Peyer's patch (tissue), 4 donors: ENCODE results near the gene TAF13. TPM values are rescaled to one million over a fixed set of nuclear protein-coding genes. Genes with fewer than 3 reads are reported as not detected.

ENCODE experiments used
- DNase-seq, 3 donors: peaks; one replicate each; pipeline ENCODE4 v3.0.0-alpha.2; 2017 to 2019
- H3K27ac ChIP-seq, 4 donors: fragments of 200-600 bp; sonication (generic); one replicate each; pipeline ENCODE4 v1.5.1; 2016 to 2019
- H3K27me3 ChIP-seq, 2 donors: fragments of 200-600 bp; sonication (generic); one replicate each; pipeline ENCODE4 v1.5.1; 2019
- H3K36me3 ChIP-seq, 3 donors: fragments of 200-600 bp; sonication (generic); one replicate each; pipeline ENCODE4 v1.5.1; 2016 to 2019
- H3K4me1 ChIP-seq, 4 donors: fragments of 200-600 bp; sonication (generic); one replicate each; pipeline ENCODE4 v1.5.1; 2016 to 2019
- H3K4me3 ChIP-seq, 4 donors: fragments of 200-600 bp; sonication (generic); 1 replicate in 3 of 4; 2 replicates in 1 of 4; pipeline ENCODE4 v1.5.1; 2016 to 2019; ENCODE audit warnings: mild to moderate bottlenecking in 1 of 4
- H3K9me3 ChIP-seq, 4 donors: fragments of 200-600 bp; sonication (generic); one replicate each; pipeline ENCODE4 v1.5.1; 2016 to 2019; ENCODE audit warnings: mild to moderate bottlenecking in 1 of 4
- POLR2A ChIP-seq, 2 donors: fragments of 450-650 bp; IDR thresholded peaks; one replicate each; pipeline ENCODE4 v1.5.1; 2017; ENCODE audit warnings: antibody characterized with exemption in 2 of 2, mild to moderate bottlenecking in 2 of 2, moderate library complexity in 2 of 2
- total RNA-seq, 4 donors: library from RNA; depleted of rRNA; stranded (reverse); fragments of >200 nt; gene quantifications; one replicate each; pipeline ENCODE4 v1.1.0, GENCODE V29; 2016
- TF ChIP-seq, protein P1 (sequence below), 6 experiments: fragments of 450-650 bp in 4 of 6; fragments of 200-600 bp in 2 of 6; sonication (generic) in 1 of 6; IDR thresholded peaks; one replicate each; pipeline ENCODE4 v1.5.1; 2017 to 2019; ENCODE audit warnings: antibody characterized with exemption in 6 of 6, mild to moderate bottlenecking in 3 of 6, moderate library complexity in 1 of 6

TAF13 gene
- total RNA-seq, 4 donors from 2014 or later = 21.2 to 39.6 (median 22.8) TPM

DNA sequence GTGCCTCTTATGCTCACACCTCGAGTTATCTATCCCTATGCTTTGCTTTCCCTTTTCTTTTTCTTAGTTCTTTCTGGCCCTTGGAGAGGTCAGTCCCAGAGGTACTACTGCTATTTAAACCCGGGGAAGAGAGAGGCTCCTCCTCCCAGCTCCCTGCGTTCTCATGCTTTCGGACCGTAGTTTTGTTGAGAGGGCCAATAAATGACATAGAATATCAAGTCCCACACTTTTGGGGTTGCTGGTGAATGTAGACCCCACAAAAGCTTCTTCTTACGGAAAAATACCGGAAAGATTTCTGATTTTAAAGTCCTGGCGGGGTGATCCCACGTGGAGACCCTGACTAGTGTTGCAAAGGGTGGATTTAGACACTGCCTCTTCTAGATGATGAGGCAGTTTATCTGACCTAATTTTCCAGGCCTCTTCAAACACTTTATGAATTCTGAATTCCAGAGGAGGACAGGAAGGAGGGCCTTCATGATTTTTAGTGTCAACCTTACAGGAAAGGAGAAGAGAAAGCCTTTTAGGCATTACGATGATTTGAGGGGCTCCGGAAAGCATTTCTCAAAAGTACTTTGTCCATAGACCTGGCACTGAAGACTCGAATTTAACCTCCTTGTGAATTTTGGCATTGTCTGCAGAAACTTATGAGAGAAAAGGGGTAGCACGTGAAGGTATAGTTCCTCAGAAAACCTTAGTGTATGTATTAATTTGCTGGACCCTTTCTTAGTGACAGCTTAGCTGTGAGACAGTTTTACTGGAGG lies 15.5 kb upstream of the TAF13 start:
- no peak for TF ChIP-seq POLR2A (IDR thresholded peaks at IDR 0.05)
- TF ChIP-seq, protein P1, sequence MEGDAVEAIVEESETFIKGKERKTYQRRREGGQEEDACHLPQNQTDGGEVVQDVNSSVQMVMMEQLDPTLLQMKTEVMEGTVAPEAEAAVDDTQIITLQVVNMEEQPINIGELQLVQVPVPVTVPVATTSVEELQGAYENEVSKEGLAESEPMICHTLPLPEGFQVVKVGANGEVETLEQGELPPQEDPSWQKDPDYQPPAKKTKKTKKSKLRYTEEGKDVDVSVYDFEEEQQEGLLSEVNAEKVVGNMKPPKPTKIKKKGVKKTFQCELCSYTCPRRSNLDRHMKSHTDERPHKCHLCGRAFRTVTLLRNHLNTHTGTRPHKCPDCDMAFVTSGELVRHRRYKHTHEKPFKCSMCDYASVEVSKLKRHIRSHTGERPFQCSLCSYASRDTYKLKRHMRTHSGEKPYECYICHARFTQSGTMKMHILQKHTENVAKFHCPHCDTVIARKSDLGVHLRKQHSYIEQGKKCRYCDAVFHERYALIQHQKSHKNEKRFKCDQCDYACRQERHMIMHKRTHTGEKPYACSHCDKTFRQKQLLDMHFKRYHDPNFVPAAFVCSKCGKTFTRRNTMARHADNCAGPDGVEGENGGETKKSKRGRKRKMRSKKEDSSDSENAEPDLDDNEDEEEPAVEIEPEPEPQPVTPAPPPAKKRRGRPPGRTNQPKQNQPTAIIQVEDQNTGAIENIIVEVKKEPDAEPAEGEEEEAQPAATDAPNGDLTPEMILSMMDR (IDR thresholded peaks at IDR 0.05) = no peak
- Histone ChIP-seq H3K4me1 (peaks cover 0 to 35% (median 0%) of the 10 kb centered on the region in 4 donors), H3K36me3 (peaks cover 0 to 27% (median 0%) of the 10 kb centered on the region in 3 donors), H3K27me3 (no peaks in the 10 kb centered on the region), H3K4me3 (peak overlapping the region; percentile 68 to 98 (median 82)), H3K27ac (peak overlapping the region; percentile 90 to 99 (median 96)), H3K9me3 (no peaks in the 10 kb centered on the region)
- no peak for DNase-seq

DNA sequence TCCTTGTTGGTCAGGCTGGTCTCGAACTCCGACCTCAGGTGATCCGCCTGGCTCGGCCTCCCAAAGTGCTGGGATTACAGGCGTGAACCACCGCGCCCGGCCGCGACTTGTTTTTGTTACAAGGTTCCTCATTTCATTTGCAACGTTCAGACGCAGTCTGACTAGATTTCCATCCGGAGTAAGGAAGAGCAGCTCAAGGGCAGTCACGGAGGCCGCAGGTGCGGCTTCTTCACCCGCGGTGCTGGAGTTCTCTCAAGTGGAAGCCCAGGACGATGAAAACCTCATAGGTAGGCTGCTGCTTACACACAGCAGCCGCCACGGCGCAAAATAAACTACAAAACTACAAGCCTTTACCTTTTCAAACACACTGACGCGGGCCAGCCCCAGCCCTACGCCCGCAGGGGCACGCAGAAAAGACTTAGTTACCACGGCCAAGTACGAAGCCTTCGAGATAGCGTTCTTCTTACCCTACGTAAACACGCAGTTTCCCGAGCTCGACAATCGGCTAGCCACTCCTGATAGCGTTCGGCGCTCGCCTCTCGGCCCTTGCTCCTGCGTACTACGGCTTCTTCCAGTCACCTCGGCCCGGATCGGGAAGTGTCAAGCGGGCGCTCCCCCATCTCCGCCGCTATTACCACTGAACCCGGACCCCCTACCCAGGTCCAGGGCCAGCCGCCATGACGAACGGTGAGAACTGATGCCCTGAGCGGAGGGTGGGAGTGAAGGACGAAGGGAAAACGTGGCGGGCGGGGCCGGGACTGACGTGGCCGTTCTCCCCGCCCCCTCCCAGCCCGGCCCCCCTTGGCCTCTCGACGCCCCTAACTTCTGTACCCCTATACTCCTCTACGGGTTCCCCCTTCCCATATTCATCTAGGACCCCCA lies 14.6 kb upstream of the TAF13 start, which contains the start of gene TMEM167B:
TSS of gene TMEM167B (plus strand) at position 569 of the 882 bp plus-strand sequence. CDS start at position 678, 109 bp downstream.
- peak within 1 kb of the TSS; percentile 90 to 99 (median 96) for H3K27ac ChIP-seq
- peak; percentile 89 to 97 (median 92) for DNase-seq
- TF ChIP-seq, protein P1 (IDR thresholded peaks at IDR 0.05) = no peak
- peak; percentile 61 to 81 for TF ChIP-seq POLR2A (IDR thresholded peaks at IDR 0.05)
- no peaks in the 10 kb centered on the region for H3K9me3 ChIP-seq
- peaks cover 0 to 23% (median 0%) of the 10 kb centered on the region in 3 donors for H3K36me3 ChIP-seq
- H3K27me3 ChIP-seq = no peaks in the 10 kb centered on the region
- H3K4me3 ChIP-seq = peak within 1 kb of the TSS; percentile 68 to 98 (median 82)
- H3K4me1 ChIP-seq = peaks cover 0 to 35% (median 0%) of the 10 kb centered on the region in 4 donors

DNA sequence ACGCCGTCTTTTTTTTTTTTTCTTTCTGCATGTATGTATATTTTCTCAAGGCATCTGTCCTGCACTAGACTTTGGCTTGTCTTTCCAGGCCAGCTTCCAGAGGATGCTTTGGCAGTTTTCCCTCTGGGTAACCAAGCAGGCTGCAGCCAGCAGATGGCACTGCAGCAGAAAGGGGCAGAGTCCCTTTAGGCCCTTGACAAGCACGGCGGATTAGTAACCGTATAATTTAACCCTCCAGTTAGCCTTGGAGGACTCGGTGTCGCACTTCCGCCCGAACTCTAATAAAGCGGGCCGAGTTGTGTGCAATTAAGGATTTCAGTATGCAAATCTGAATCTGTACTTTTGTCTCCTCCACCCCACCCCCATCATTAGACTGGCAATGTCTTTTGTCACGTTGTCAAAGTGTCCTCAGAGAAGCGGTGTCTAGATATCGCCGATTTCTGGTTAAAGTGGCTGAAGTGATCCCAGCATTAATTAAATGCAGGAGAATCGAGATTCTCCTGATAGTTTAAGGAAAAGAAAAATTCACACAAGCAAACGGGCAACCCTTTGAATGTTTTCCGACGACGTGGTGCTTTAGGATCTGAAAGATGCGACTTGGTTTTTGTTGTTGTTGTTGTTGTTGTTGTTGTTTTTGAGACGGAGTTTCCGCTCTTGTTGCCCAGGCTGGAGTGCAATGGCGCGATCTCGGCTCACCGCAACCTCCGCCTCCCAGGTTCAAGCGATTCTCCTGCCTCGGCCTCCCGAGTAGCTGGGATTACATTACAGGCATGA lies 13.6 kb upstream of the TAF13 start:
- no peak for TF ChIP-seq POLR2A (IDR thresholded peaks at IDR 0.05)
- TF ChIP-seq, protein P1 (IDR thresholded peaks at IDR 0.05) = peak in 4 of 6 experiments; percentile 40 to 83 (median 74)
- no peaks in the 10 kb centered on the region for H3K27me3 ChIP-seq
- peak in 2 of 3 donors; percentile 86 to 88 for DNase-seq
- peaks cover 0 to 34% (median 0%) of the 10 kb centered on the region in 4 donors for H3K4me1 ChIP-seq
- peak overlapping the region; percentile 90 to 99 (median 96) for H3K27ac ChIP-seq
- H3K36me3 ChIP-seq = peaks cover 0 to 17% (median 0%) of the 10 kb centered on the region in 3 donors
- peak overlapping the region in 2 of 4 donors; percentile 81 to 82 for H3K4me3 ChIP-seq
- no peaks in the 10 kb centered on the region for H3K9me3 ChIP-seq

DNA sequence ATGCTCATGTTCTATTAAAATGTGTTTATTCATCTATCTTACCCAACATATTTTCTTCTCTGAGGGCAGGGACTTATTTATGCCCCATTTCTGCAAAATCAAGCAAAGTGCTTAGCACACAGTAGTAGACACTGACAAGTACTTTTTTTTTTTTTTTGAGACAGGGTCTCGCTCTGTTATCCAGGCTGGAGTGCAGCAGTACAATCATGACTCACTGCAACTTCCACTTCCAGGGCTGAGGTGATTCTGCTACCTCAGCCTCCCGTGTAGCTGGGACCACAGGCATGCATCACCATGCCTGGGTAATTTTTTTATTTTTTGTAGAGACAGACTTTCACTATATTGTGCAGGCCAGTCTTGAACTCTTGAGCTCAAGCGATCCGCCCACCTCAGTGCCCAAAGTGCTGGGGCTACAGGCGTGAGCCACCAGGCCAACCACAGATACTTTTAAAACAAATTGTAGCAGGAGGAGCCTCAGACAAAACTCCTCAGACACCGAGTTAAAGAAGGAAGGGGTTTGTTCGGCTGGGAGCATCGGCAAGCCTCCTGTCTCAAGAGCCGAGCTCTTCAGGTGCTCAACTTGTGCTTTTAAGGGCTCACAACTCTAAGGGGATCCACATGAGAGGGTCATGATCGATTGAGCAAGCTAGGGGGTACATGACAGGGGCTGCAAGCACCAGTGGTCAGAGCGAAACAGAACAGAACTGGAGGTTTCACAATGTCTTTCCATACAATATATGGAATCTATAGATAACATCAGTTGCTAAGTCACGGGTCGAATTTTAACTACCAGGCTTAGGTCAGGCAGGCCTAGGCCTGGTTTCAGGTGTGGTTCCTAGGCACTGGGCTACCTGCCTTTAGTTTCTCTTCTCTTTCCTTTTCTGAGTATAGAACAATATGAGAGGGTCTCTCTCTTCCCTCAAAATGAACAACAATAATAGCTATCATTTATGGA lies 9.0 kb upstream of the TAF13 start:
- H3K4me1 ChIP-seq = peaks cover 0 to 2% (median 0%) of the 10 kb centered on the region in 4 donors
- TF ChIP-seq, protein P1 (IDR thresholded peaks at IDR 0.05) = no peak
- no peak for TF ChIP-seq POLR2A (IDR thresholded peaks at IDR 0.05)

More for the DNA sequence above, 9.0 kb upstream of the TAF13 start:
- no peak for DNase-seq
- no peaks in the 10 kb centered on the region for H3K27me3 ChIP-seq
- no peak overlapping the region for H3K27ac ChIP-seq
- no peaks in the 10 kb centered on the region for H3K36me3 ChIP-seq
- H3K4me3 ChIP-seq = no peak overlapping the region
- H3K9me3 ChIP-seq = no peaks in the 10 kb centered on the region
